Measurements from ENCODE around the gene DYSF. TPM values are rescaled to one million over a fixed set of nuclear protein-coding genes. Genes with fewer than 3 reads are reported as not detected.

Gene DYSF
- total RNA-seq, 4 donors from 2014 or later: 2.4 to 10.6 (median 4.3) TPM

GRCh38 chr2:71599646-71600236 is 146.4 kb downstream of the DYSF start:
- no peak overlapping the region for H3K27ac ChIP-seq
- peaks cover 0 to 27% (median 8%) of the 10 kb centered on the region in 3 donors for H3K4me1 ChIP-seq
- peaks cover 0 to 21% (median 0%) of the 10 kb centered on the region in 4 donors for H3K27me3 ChIP-seq
- intact Hi-C loops (cut with DNase I): loop anchor here (10.0 kb wide), 1 partner anchor 545 kb away; the partner anchor contains the start of gene CYP26B1
- H3K4me3 ChIP-seq: no peak overlapping the region
- no peak for DNase-seq
- no peaks in the 10 kb centered on the region for H3K9me3 ChIP-seq
- no peaks in the 10 kb centered on the region for H3K36me3 ChIP-seq
- TF ChIP-seq, protein P1, sequence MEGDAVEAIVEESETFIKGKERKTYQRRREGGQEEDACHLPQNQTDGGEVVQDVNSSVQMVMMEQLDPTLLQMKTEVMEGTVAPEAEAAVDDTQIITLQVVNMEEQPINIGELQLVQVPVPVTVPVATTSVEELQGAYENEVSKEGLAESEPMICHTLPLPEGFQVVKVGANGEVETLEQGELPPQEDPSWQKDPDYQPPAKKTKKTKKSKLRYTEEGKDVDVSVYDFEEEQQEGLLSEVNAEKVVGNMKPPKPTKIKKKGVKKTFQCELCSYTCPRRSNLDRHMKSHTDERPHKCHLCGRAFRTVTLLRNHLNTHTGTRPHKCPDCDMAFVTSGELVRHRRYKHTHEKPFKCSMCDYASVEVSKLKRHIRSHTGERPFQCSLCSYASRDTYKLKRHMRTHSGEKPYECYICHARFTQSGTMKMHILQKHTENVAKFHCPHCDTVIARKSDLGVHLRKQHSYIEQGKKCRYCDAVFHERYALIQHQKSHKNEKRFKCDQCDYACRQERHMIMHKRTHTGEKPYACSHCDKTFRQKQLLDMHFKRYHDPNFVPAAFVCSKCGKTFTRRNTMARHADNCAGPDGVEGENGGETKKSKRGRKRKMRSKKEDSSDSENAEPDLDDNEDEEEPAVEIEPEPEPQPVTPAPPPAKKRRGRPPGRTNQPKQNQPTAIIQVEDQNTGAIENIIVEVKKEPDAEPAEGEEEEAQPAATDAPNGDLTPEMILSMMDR (IDR thresholded peaks at IDR 0.05): no peak
- TF ChIP-seq POLR2A (IDR thresholded peaks at IDR 0.05): no peak
- WGBS, 2 donors: 88 to 94% methylated on average over 13 of the region's 13 CpGs

DNA sequence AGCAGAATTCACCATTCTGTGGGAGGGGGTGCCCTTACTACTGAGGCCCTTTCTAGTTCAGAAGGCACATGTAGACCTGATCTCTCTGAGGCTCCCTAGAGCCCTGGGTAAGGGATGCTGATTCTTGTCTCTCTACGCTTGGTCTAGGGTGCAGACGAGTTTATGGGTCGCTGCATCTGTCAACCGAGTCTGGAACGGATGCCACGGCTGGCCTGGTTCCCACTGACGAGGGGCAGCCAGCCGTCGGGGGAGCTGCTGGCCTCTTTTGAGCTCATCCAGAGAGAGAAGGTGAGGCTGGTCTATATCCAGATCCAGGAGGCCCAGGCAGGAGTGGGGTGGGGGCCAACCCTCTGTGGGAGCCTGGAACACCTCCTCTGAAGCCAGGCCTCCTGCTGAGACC is 147.2 kb downstream of the DYSF start:
- no peak overlapping the region for H3K27ac ChIP-seq
- no peaks in the 10 kb centered on the region for H3K36me3 ChIP-seq
- no peaks in the 10 kb centered on the region for H3K9me3 ChIP-seq
- intact Hi-C loops (cut with DNase I): loop anchor here (10.0 kb wide), 1 partner anchor 544 kb away; the partner anchor contains the start of gene CYP26B1
- DNase-seq: no peak
- 70% methylated on average over 2 of the region's 9 CpGs; no CpG with 5 or more reads in 1 of the 2 donors for WGBS, 2 donors
- peaks cover 0 to 27% (median 0%) of the 10 kb centered on the region in 4 donors for H3K27me3 ChIP-seq
- H3K4me3 ChIP-seq: no peak overlapping the region
- TF ChIP-seq, protein P1 (IDR thresholded peaks at IDR 0.05): no peak
- no peak for TF ChIP-seq POLR2A (IDR thresholded peaks at IDR 0.05)
- peaks cover 0 to 35% (median 8%) of the 10 kb centered on the region in 3 donors for H3K4me1 ChIP-seq

GRCh38 chr2:71601136-71602114 is 148.1 kb downstream of the DYSF start:
- WGBS, 2 donors: 69 to 83% methylated on average over 3 to 5 of the region's 11 CpGs
- no peak overlapping the region for H3K4me3 ChIP-seq
- no peaks in the 10 kb centered on the region for H3K36me3 ChIP-seq
- H3K27ac ChIP-seq: no peak overlapping the region
- H3K27me3 ChIP-seq: peaks cover 0 to 26% (median 0%) of the 10 kb centered on the region in 4 donors
- DNase-seq: no peak
- TF ChIP-seq, protein P1 (IDR thresholded peaks at IDR 0.05): no peak
- no peak for TF ChIP-seq POLR2A (IDR thresholded peaks at IDR 0.05)
- H3K9me3 ChIP-seq: no peaks in the 10 kb centered on the region
- peaks cover 0 to 33% (median 8%) of the 10 kb centered on the region in 3 donors for H3K4me1 ChIP-seq
- intact Hi-C loops (cut with DNase I): loop anchor here (10.0 kb wide), 1 partner anchor 543 kb away; the partner anchor contains the start of gene CYP26B1

DNA sequence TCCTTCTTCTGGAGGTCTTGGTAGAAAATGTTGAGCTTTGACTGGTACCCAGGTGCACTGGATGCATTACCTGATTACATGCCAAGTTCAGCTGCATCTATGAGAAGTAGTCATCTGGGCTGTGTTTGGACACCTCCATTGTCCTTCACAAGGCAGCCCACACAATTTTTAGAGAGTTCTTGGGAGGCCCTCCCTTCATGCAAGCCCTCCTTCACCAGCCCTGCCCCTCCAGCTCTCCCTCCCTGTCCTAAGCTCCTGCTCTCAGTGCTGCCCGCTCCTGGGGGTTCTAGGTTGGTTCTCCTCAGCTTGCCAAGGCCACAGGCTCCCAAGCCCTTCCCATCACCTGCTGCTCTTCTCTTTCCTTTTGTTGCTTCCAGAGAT is 148.7 kb downstream of the DYSF start:
- Histone ChIP-seq H3K4me1 (peaks cover 0 to 33% (median 8%) of the 10 kb centered on the region in 3 donors), H3K4me3 (no peak overlapping the region), H3K27ac (no peak overlapping the region), H3K27me3 (peaks cover 0 to 19% (median 0%) of the 10 kb centered on the region in 4 donors), H3K9me3 (no peaks in the 10 kb centered on the region), H3K36me3 (no peaks in the 10 kb centered on the region)
- intact Hi-C loops (cut with DNase I): loop anchor here (10.0 kb wide), 1 partner anchor 543 kb away; the partner anchor contains the start of gene CYP26B1
- 88 to 94% methylated on average over 1 of the region's 1 CpG for WGBS, 2 donors
- TF ChIP-seq, protein P1 (IDR thresholded peaks at IDR 0.05): no peak
- no peak for TF ChIP-seq POLR2A (IDR thresholded peaks at IDR 0.05)
- DNase-seq: no peak

Measured in esophagus squamous epithelium (tissue), 5 donors.